ENCODE results near the gene EFHC1. TPM values are rescaled to one million over a fixed set of nuclear protein-coding genes. Genes with fewer than 3 reads are reported as not detected.

Gene EFHC1
- total RNA-seq, 4 donors from 2014 or later: 30.6 to 45.6 (median 37.7) TPM

GRCh38 chr6:52537001-52537753, 117.0 kb downstream of the EFHC1 start:
- Histone ChIP-seq H3K27ac (no peak overlapping the region), H3K4me3 (no peak overlapping the region), H3K9me3 (no peaks in the 10 kb centered on the region), H3K4me1 (peaks cover 0 to 68% (median 21%) of the 10 kb centered on the region in 4 donors), H3K27me3 (no peaks in the 10 kb centered on the region), H3K36me3 (peaks cover 0 to 29% (median 0%) of the 10 kb centered on the region in 3 donors)
- TF ChIP-seq, protein P1, sequence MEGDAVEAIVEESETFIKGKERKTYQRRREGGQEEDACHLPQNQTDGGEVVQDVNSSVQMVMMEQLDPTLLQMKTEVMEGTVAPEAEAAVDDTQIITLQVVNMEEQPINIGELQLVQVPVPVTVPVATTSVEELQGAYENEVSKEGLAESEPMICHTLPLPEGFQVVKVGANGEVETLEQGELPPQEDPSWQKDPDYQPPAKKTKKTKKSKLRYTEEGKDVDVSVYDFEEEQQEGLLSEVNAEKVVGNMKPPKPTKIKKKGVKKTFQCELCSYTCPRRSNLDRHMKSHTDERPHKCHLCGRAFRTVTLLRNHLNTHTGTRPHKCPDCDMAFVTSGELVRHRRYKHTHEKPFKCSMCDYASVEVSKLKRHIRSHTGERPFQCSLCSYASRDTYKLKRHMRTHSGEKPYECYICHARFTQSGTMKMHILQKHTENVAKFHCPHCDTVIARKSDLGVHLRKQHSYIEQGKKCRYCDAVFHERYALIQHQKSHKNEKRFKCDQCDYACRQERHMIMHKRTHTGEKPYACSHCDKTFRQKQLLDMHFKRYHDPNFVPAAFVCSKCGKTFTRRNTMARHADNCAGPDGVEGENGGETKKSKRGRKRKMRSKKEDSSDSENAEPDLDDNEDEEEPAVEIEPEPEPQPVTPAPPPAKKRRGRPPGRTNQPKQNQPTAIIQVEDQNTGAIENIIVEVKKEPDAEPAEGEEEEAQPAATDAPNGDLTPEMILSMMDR (IDR thresholded peaks at IDR 0.05): no peak
- TF ChIP-seq POLR2A (IDR thresholded peaks at IDR 0.05): no peak
- no peak for TF ChIP-seq EP300 (IDR thresholded peaks at IDR 0.05)
- no peak for DNase-seq (ENCODE audit: low spot score in 2 of 2)
- 61 to 64% methylated on average over 8 of the region's 8 CpGs for WGBS, 2 donors

- WGBS, 2 donors: 92% methylated on average over 5 of the region's 5 CpGs
- Histone ChIP-seq H3K4me1 (peaks cover 0 to 78% (median 24%) of the 10 kb centered on the region in 4 donors), H3K36me3 (peaks cover 0 to 26% (median 0%) of the 10 kb centered on the region in 3 donors), H3K4me3 (no peak overlapping the region), H3K27me3 (no peaks in the 10 kb centered on the region), H3K27ac (no peak overlapping the region), H3K9me3 (no peaks in the 10 kb centered on the region)
- DNase-seq (ENCODE audit: low spot score in 2 of 2): no peak
- TF ChIP-seq POLR2A (IDR thresholded peaks at IDR 0.05) (no peak), EP300 (IDR thresholded peaks at IDR 0.05) (no peak)
- TF ChIP-seq, protein P1 (IDR thresholded peaks at IDR 0.05): no peak
Observed at GRCh38 chr6:52538252-52538900, 118.2 kb downstream of the EFHC1 start.

DNA sequence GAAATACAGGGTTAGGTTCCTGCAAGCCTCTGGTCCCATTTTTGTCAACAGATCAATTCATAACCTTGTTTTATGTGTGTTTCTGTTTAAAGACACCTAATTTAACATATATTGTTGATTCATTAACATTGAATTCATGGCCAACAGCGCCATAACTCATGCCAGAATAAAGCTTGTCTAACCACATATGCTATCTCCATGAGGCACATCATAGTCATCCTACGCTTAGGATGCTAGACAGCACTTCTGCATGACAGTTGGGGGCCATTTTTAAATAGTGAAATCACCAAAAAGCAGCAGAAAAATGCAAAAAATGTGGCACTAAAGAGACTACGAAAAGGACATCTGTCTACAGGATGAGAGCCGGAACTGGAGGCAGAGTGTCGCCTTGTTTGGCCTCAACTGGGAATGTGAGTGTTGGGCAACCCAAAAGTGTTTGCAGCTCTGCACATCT, 118.8 kb downstream of the EFHC1 start:
- DNase-seq (ENCODE audit: low spot score in 2 of 2): no peak
- 88 to 91% methylated on average over 5 of the region's 5 CpGs for WGBS, 2 donors
- H3K27me3 ChIP-seq: no peaks in the 10 kb centered on the region
- H3K4me1 ChIP-seq: peaks cover 0 to 84% (median 29%) of the 10 kb centered on the region in 4 donors
- no peaks in the 10 kb centered on the region for H3K9me3 ChIP-seq
- peaks cover 0 to 21% (median 0%) of the 10 kb centered on the region in 3 donors for H3K36me3 ChIP-seq
- no peak overlapping the region for H3K4me3 ChIP-seq
- no peak for TF ChIP-seq EP300 (IDR thresholded peaks at IDR 0.05)
- no peak for TF ChIP-seq POLR2A (IDR thresholded peaks at IDR 0.05)
- H3K27ac ChIP-seq: no peak overlapping the region

DNA sequence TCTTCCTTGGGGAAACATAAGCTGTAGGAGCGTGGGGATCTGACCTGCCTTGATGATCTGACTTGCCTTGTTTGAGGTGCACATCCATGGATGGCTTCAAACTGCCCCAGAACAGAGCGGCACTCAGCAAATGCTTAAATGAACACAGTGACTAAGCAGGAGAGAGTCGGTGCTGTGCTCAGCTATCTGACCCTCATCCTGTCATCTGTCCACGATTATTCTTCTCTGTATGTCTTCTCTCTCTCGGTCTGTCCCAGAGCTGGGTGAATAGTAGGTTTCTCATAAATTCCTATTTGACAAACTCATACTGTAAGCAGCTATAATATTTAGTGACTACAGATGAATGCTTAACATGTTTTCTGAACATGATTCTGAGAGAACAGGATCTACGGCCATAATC, 119.5 kb downstream of the EFHC1 start:
- DNase-seq (ENCODE audit: low spot score in 2 of 2): no peak
- TF ChIP-seq EP300 (IDR thresholded peaks at IDR 0.05): no peak
- no peak for TF ChIP-seq POLR2A (IDR thresholded peaks at IDR 0.05)
- TF ChIP-seq, protein P1 (IDR thresholded peaks at IDR 0.05): no peak
- no peak overlapping the region for H3K27ac ChIP-seq
- WGBS, 2 donors: 58 to 60% methylated on average over 6 of the region's 6 CpGs
- H3K27me3 ChIP-seq: no peaks in the 10 kb centered on the region
- peaks cover 0 to 91% (median 34%) of the 10 kb centered on the region in 4 donors for H3K4me1 ChIP-seq
- no peak overlapping the region for H3K4me3 ChIP-seq
- no peaks in the 10 kb centered on the region for H3K9me3 ChIP-seq
- H3K36me3 ChIP-seq: peaks cover 0 to 14% (median 0%) of the 10 kb centered on the region in 3 donors

- H3K27me3 ChIP-seq: no peaks in the 10 kb centered on the region
- no peak overlapping the region for H3K4me3 ChIP-seq
- H3K4me1 ChIP-seq: peaks cover 0 to 96% (median 41%) of the 10 kb centered on the region in 4 donors
- no peak overlapping the region for H3K27ac ChIP-seq
- H3K9me3 ChIP-seq: no peaks in the 10 kb centered on the region
- DNase-seq (ENCODE audit: low spot score in 2 of 2): no peak
- H3K36me3 ChIP-seq: peaks cover 0 to 6% (median 0%) of the 10 kb centered on the region in 3 donors
- TF ChIP-seq EP300 (IDR thresholded peaks at IDR 0.05): no peak
- TF ChIP-seq, protein P1 (IDR thresholded peaks at IDR 0.05): no peak
- TF ChIP-seq POLR2A (IDR thresholded peaks at IDR 0.05): no peak
- 52 to 71% methylated on average over 3 of the region's 3 CpGs for WGBS, 2 donors
Observed at GRCh38 chr6:52540286-52540902, 120.3 kb downstream of the EFHC1 start.
